Naive thymus-derived CD4-positive, alpha-beta T cell (primary cell): ENCODE data around the gene ELN. TPM values are rescaled to one million over a fixed set of nuclear protein-coding genes. Genes with fewer than 3 reads are reported as not detected.

Experiments used
- ATAC-seq: fragments of 150-1000 bp; cut with Tn5 transposase; 2 replicates; pipeline ENCODE4 v1.10.0; 2021; ENCODE audit warnings: mild to moderate bottlenecking, moderate library complexity
- CTCF ChIA-PET: fragments of 350-600 bp; sonication (Branson Sonifier 250); formaldehyde crosslinking; loops from one replicate; lab custom pipeline; 2021; ENCODE audit warnings: antibody characterized with exemption; lab: Charles Lee
- POLR2A ChIA-PET: fragments of 350-600 bp; sonication (Branson Sonifier 250); formaldehyde crosslinking; loops from one replicate; lab custom pipeline; 2021; ENCODE audit warnings: antibody characterized with exemption, inconsistent platforms; lab: Charles Lee
- DNase-seq, 9 donors: peaks; one replicate each; pipeline versions ENCODE4 v3.0.0 to v3.0.0-alpha.2; 2020 to 2022; ENCODE audit warnings: mixed read lengths in 1 of 9
- H3K27ac ChIP-seq: one replicate; pipeline ENCODE4 v1.7.0; 2013; ENCODE audit warnings: mild to moderate bottlenecking, low read depth, low read length, moderate library complexity
- H3K27me3 ChIP-seq, 2 donors: one replicate each; pipeline ENCODE4 v1.7.0; 2013; ENCODE audit warnings: low read length in 2 of 2, mild to moderate bottlenecking in 2 of 2, moderate library complexity in 2 of 2; ENCODE audit not compliant: control insufficient read depth in 2 of 2, insufficient read depth in 2 of 2
- H3K36me3 ChIP-seq, 3 experiments: 1 replicate in 2 of 3; 2 replicates in 1 of 3; pipeline ENCODE4 v1.7.0; 2013; ENCODE audit warnings: low read length in 3 of 3, mild to moderate bottlenecking in 3 of 3, moderate library complexity in 1 of 3; ENCODE audit not compliant: insufficient read depth in 3 of 3, control insufficient read depth in 2 of 3
- H3K4me1 ChIP-seq, 2 donors: one replicate each; pipeline ENCODE4 v1.7.0; 2013; ENCODE audit warnings: low read length in 2 of 2, mild to moderate bottlenecking in 2 of 2, moderate library complexity in 1 of 2; ENCODE audit not compliant: control insufficient read depth in 2 of 2, insufficient read depth in 2 of 2
- H3K4me3 ChIP-seq: 2 replicates; pipeline ENCODE4 v1.7.0; 2013; ENCODE audit warnings: mild to moderate bottlenecking, low read length
- H3K9me3 ChIP-seq, 3 experiments: 1 replicate in 2 of 3; 2 replicates in 1 of 3; pipeline ENCODE4 v1.7.0; 2013; ENCODE audit warnings: low read length in 3 of 3; ENCODE audit not compliant: control insufficient read depth in 2 of 3
- H3K27ac Mint-ChIP-seq, 9 donors: one replicate each; pipeline ENCODE4 v1.8.0; 2020 to 2022; ENCODE audit warnings: mixed read lengths in 9 of 9, mild to moderate bottlenecking in 8 of 9, moderate library complexity in 5 of 9, inconsistent platforms in 2 of 9
- H3K27me3 Mint-ChIP-seq, 5 donors: one replicate each; pipeline ENCODE4 v1.8.0; 2021 to 2022; ENCODE audit warnings: mixed read lengths in 5 of 5, mild to moderate bottlenecking in 1 of 5
- H3K36me3 Mint-ChIP-seq, 5 donors: one replicate each; pipeline ENCODE4 v1.8.0; 2020 to 2022; ENCODE audit warnings: mixed read lengths in 5 of 5, mild to moderate bottlenecking in 3 of 5, inconsistent platforms in 1 of 5
- H3K4me1 Mint-ChIP-seq, 7 donors: one replicate each; pipeline ENCODE4 v1.8.0; 2020 to 2022; ENCODE audit warnings: mixed read lengths in 7 of 7, mild to moderate bottlenecking in 3 of 7, inconsistent platforms in 1 of 7
- H3K4me3 Mint-ChIP-seq, 10 donors: one replicate each; pipeline ENCODE4 v1.8.0; 2020 to 2022; ENCODE audit warnings: mild to moderate bottlenecking in 10 of 10, mixed read lengths in 10 of 10, moderate library complexity in 6 of 10, inconsistent platforms in 2 of 10
- H3K9me3 Mint-ChIP-seq, 11 donors: one replicate each; pipeline ENCODE4 v1.8.0; 2020 to 2022; ENCODE audit warnings: mixed read lengths in 11 of 11, mild to moderate bottlenecking in 4 of 11, inconsistent platforms in 1 of 11, moderate library complexity in 1 of 11
- intact Hi-C, 2 donors: fragments of 100-400 bp; cut with micrococcal nuclease; formaldehyde crosslinking; loops; one replicate each; pipeline ENCODE4 v1.15.1; 2023
- polyA plus RNA-seq, 2 donors: library from polyadenylated mRNA; unstranded; fragments of 300-500 nt; fragmentation: Illumina TruSeq; gene quantifications; one replicate each; pipeline ENCODE4 v1.2.3, GENCODE V29; 2021
- total RNA-seq, 6 experiments: library from RNA in 5 of 6; stranded (reverse) in 5 of 6; gene quantifications; 1 replicate in 5 of 6; 2 replicates in 1 of 6; pipeline ENCODE4 v1.2.3 and lab custom pipeline; 2021 to 2026

ELN gene
- total and polyA plus RNA-seq, 7 experiments from 2014 or later, result 0.11 to 0.67 (median 0.66) TPM; not detected in 4

- H3K36me3 Mint-ChIP-seq, result no peaks in the 10 kb centered on the region
- no peak overlapping the region for H3K27ac Mint-ChIP-seq
- no peak overlapping the region for H3K4me3 ChIP-seq
- no peaks in the 10 kb centered on the region for H3K36me3 ChIP-seq
- peaks cover 0 to 4% (median 0%) of the 10 kb centered on the region in 7 donors for H3K4me1 Mint-ChIP-seq
- H3K4me1 ChIP-seq, result no peaks in the 10 kb centered on the region
- no peak overlapping the region for H3K27ac ChIP-seq
- peaks cover 5 to 8% (median 6%) of the 10 kb centered on the region in 5 donors for H3K27me3 Mint-ChIP-seq
- ATAC-seq (no peak), DNase-seq (no peak)
- no peaks in the 10 kb centered on the region for H3K27me3 ChIP-seq
- POLR2A ChIA-PET, result no interaction called here
- CTCF ChIA-PET, result interaction anchor here (0.6 to 0.7 kb wide), 4 partner anchors 11 to 510 kb away, joined by 3 to 4 read pairs (median 4); no protein-coding TSS in a partner anchor
- peaks cover 0 to 3% (median 0%) of the 10 kb centered on the region in 11 donors for H3K9me3 Mint-ChIP-seq
- H3K9me3 ChIP-seq, result no peaks in the 10 kb centered on the region
- H3K4me3 Mint-ChIP-seq, result no peak overlapping the region
- intact Hi-C loops, result no loop called here
Measured at GRCh38 chr7:74059037-74059436, 31.1 kb downstream of the ELN start.

- intact Hi-C loops, result no loop called here
- ChIA-PET POLR2A (no interaction called here), CTCF (interaction anchor here (0.8 kb wide), 1 partner anchor 10 kb away, joined by 3 read pairs; no protein-coding TSS in a partner anchor)
- Histone ChIP-seq H3K4me1 (no peaks in the 10 kb centered on the region), H3K9me3 (no peaks in the 10 kb centered on the region), H3K36me3 (no peaks in the 10 kb centered on the region), H3K4me3 (no peak overlapping the region), H3K27me3 (no peaks in the 10 kb centered on the region), H3K27ac (no peak overlapping the region)
- Mint-ChIP-seq H3K9me3 (peaks cover 0 to 2% (median 0%) of the 10 kb centered on the region in 11 donors), H3K27me3 (peaks cover 5 to 8% (median 6%) of the 10 kb centered on the region in 5 donors), H3K4me1 (peaks cover 0 to 4% (median 0%) of the 10 kb centered on the region in 7 donors), H3K4me3 (no peak overlapping the region), H3K36me3 (no peaks in the 10 kb centered on the region), H3K27ac (no peak overlapping the region)
- DNase-seq (no peak), ATAC-seq (no peak)
Measured at GRCh38 chr7:74059681-74060588, 32.0 kb downstream of the ELN start.

GRCh38 chr7:74061840-74062539 lies 34.0 kb downstream of the ELN start:
- Mint-ChIP-seq H3K9me3 (peaks cover 0 to 2% (median 0%) of the 10 kb centered on the region in 11 donors), H3K4me1 (peaks cover 0 to 4% (median 0%) of the 10 kb centered on the region in 7 donors), H3K27ac (peak overlapping the region in 2 of 9 donors; percentile 47 to 79), H3K4me3 (peak overlapping the region in 1 of 10 donors; percentile 21), H3K36me3 (no peaks in the 10 kb centered on the region), H3K27me3 (peaks cover 5 to 8% (median 6%) of the 10 kb centered on the region in 5 donors)
- H3K36me3 ChIP-seq, result no peaks in the 10 kb centered on the region
- H3K4me3 ChIP-seq, result no peak overlapping the region
- H3K27me3 ChIP-seq, result no peaks in the 10 kb centered on the region
- H3K9me3 ChIP-seq, result no peaks in the 10 kb centered on the region
- CTCF ChIA-PET, result interaction anchor here (1.0 kb wide), 1 partner anchor 339 kb away, joined by 3 read pairs; no protein-coding TSS in a partner anchor
- intact Hi-C loops, result no loop called here
- peak; percentile 95 for ATAC-seq
- POLR2A ChIA-PET, result no interaction called here
- no peak overlapping the region for H3K27ac ChIP-seq
- DNase-seq, result no peak
- H3K4me1 ChIP-seq, result no peaks in the 10 kb centered on the region

- H3K4me3 ChIP-seq, result no peak overlapping the region
- peaks cover 0 to 4% (median 0%) of the 10 kb centered on the region in 7 donors for H3K4me1 Mint-ChIP-seq
- no peak overlapping the region for H3K27ac ChIP-seq
- peaks cover 0 to 2% (median 0%) of the 10 kb centered on the region in 11 donors for H3K9me3 Mint-ChIP-seq
- no peaks in the 10 kb centered on the region for H3K36me3 ChIP-seq
- POLR2A ChIA-PET, result no interaction called here
- no peak overlapping the region for H3K27ac Mint-ChIP-seq
- intact Hi-C loops, result no loop called here
- DNase-seq (no peak), ATAC-seq (no peak)
- CTCF ChIA-PET, result no interaction called here
- no peaks in the 10 kb centered on the region for H3K36me3 Mint-ChIP-seq
- no peak overlapping the region for H3K4me3 Mint-ChIP-seq
- no peaks in the 10 kb centered on the region for H3K27me3 ChIP-seq
- H3K9me3 ChIP-seq, result no peaks in the 10 kb centered on the region
- H3K27me3 Mint-ChIP-seq, result peaks cover 0 to 3% (median 1%) of the 10 kb centered on the region in 5 donors
- no peaks in the 10 kb centered on the region for H3K4me1 ChIP-seq
Measured at GRCh38 chr7:74063223-74063641, 35.3 kb downstream of the ELN start.

GRCh38 chr7:74063646-74064045 lies 35.7 kb downstream of the ELN start:
- ATAC-seq, result no peak
- Mint-ChIP-seq H3K4me1 (peaks cover 0 to 4% (median 0%) of the 10 kb centered on the region in 7 donors), H3K36me3 (no peaks in the 10 kb centered on the region), H3K9me3 (peaks cover 0 to 2% (median 0%) of the 10 kb centered on the region in 11 donors), H3K4me3 (no peak overlapping the region), H3K27ac (no peak overlapping the region), H3K27me3 (peaks cover 0 to under 1% (median 0%) of the 10 kb centered on the region in 5 donors)
- intact Hi-C loops, result no loop called here
- DNase-seq, result no peak
- no peaks in the 10 kb centered on the region for H3K27me3 ChIP-seq
- no peaks in the 10 kb centered on the region for H3K36me3 ChIP-seq
- no peaks in the 10 kb centered on the region for H3K4me1 ChIP-seq
- H3K4me3 ChIP-seq, result no peak overlapping the region
- H3K9me3 ChIP-seq, result no peaks in the 10 kb centered on the region
- ChIA-PET CTCF (no interaction called here), POLR2A (no interaction called here)
- no peak overlapping the region for H3K27ac ChIP-seq

- peaks cover 0 to 4% (median 0%) of the 10 kb centered on the region in 7 donors for H3K4me1 Mint-ChIP-seq
- Histone ChIP-seq H3K4me3 (no peak overlapping the region), H3K27ac (no peak overlapping the region), H3K27me3 (no peaks in the 10 kb centered on the region), H3K36me3 (no peaks in the 10 kb centered on the region), H3K9me3 (no peaks in the 10 kb centered on the region), H3K4me1 (no peaks in the 10 kb centered on the region)
- H3K4me3 Mint-ChIP-seq, result no peak overlapping the region
- ChIA-PET CTCF (interaction anchor here (0.7 kb wide), 1 partner anchor 336 kb away, joined by 4 read pairs; no protein-coding TSS in a partner anchor), POLR2A (no interaction called here)
- no peak overlapping the region for H3K27ac Mint-ChIP-seq
- ATAC-seq, result no peak
- H3K9me3 Mint-ChIP-seq, result peaks cover 0 to 2% (median 0%) of the 10 kb centered on the region in 11 donors
- H3K36me3 Mint-ChIP-seq, result no peaks in the 10 kb centered on the region
- intact Hi-C loops, result no loop called here
- H3K27me3 Mint-ChIP-seq, result no peaks in the 10 kb centered on the region
- no peak for DNase-seq
Measured at GRCh38 chr7:74064696-74065095, 36.7 kb downstream of the ELN start.
